Measurements from ENCODE around the gene TMEM106C.

- no peak for TF ChIP-seq CTCF (conservative IDR thresholded peaks at IDR 0.05; ENCODE audit: low read depth, low read length)
- no peak for TF ChIP-seq POLR2A (IDR thresholded peaks at IDR 0.05; ENCODE audit: low read depth, low read length)
- no peak for TF ChIP-seq RAD21 (IDR thresholded peaks at IDR 0.05; ENCODE audit: low read length)
- TF ChIP-seq FOS (IDR thresholded peaks at IDR 0.05; ENCODE audit: low read depth, low read length) = no peak
Measured at GRCh38 chr12:48015129-48015528, 51.7 kb downstream of the TMEM106C start.

All from IMR-90 (cell line).